Endothelial cell of hepatic sinusoid (primary cell): ENCODE measurements around the gene ICA1.
"Not testable (repeated sequence)": the region's sequence is repeated elsewhere in the genome, so short reads cannot be mapped to it uniquely, and the experiment has no call there.

Source experiments
- in situ Hi-C: cut with HindIII; loops from 2 replicates; pipeline ENCODE4 v1.10.0; 2017; ENCODE audit warnings: low sequenced_read_pairs

Gene ICA1

DNA sequence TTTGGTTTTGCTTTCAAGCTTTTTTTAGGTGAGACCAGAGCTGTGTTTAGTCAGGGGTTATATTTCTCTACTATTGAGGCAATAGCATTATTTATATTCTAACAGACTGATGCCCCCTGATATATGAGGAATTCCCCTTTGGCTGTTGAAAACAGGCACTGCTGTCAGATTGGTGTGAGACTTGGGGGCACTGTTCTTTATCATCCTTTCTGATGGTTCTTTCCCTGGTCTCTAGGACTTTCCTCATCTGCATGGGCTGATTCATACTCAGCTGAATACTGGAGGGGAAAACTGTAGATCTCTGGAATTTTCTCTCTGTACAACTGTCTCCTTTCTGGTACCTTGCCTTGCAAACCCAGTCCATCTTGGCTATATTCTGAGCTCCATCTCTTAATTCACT lies 10.0 kb upstream of the ICA1 start:
- in situ Hi-C loops, result loop anchor here (5.0 kb wide), 1 partner anchor 95 kb away; no protein-coding TSS in a partner anchor

DNA sequence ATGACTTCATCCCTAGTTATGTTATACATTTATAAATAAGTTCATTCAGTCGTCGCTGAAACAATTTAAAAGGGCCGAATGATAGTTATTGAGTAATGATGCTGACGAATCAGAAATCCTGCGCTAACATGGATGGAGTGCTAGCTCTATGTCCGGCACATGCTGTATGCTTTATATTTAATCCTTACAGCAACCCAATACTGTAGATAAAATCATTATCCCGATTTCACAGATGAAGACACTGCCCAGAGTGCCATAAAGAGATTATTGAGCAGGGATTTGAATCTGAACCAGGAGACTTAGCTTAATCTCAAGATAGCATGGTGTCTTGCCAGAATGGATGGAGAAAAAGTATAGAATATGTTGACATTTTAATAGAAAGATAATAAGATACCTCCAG lies 1.1 kb upstream of the ICA1 start:
- in situ Hi-C loops, result no loop called here

DNA sequence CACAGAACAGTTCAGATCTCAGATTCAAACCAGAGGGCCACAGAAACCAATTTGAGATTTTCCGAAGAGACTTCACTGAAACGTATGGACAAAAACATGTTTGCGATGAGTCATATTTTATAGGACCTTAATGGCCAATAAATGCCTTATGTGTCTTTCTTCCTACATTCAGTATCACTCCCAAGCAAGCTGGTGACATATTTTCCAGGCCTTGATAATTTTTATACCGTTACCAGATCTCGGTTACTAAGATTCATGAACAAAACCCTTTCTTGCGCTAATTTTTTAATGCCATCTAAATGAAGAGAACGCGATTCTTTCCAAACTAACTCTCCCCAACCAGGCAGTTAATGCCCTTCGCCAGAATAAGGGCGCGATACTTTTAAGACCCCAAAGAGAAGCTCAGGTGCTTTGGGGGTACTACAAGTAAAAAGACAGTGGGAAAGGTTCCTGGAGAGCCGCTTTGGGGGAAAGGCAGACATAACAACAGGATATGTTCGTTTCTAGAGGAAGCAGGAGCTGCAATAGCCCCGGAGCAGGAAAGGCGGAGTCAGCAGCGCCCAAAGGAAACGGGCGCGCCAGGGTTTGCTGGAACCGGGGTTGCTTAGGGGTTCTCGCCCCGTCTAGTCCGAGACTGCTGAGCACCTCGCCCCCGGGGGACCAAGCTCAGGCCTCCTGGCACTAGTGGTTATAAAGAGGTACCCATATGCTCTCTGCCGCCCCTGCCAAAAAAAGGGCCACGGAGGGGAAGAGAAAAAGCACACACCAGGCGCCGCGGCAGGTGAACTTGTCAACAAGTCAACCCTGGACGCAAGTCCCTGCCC lies 884 bp downstream of the ICA1 start:
- in situ Hi-C loops, result no loop called here

GRCh38 chr7:8259586-8260222 lies 2.3 kb downstream of the ICA1 start:
- in situ Hi-C loops, result no loop called here

DNA sequence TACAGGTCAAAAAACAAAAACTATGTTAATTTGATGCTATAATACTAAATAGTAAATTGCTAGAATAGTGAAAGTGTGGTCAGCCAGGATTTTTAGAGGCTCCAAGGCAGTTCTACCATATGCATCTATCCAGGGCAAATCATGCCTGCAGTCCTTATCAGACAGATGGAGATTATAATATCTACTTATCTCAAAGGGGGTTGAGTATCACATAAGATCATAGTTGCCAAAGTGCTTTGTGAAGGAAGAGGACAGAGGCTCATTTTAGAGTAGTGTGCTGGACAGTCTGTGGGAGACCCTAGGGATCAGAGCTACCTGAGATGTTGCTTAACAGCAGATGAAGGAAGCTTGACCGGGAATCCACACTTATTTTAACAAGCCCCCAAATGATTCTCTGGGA lies 3.2 kb downstream of the ICA1 start:
- in situ Hi-C loops, result no loop called here

- in situ Hi-C loops, result no loop called here
Observed at GRCh38 chr7:8258166-8258565, 3.8 kb downstream of the ICA1 start.

DNA sequence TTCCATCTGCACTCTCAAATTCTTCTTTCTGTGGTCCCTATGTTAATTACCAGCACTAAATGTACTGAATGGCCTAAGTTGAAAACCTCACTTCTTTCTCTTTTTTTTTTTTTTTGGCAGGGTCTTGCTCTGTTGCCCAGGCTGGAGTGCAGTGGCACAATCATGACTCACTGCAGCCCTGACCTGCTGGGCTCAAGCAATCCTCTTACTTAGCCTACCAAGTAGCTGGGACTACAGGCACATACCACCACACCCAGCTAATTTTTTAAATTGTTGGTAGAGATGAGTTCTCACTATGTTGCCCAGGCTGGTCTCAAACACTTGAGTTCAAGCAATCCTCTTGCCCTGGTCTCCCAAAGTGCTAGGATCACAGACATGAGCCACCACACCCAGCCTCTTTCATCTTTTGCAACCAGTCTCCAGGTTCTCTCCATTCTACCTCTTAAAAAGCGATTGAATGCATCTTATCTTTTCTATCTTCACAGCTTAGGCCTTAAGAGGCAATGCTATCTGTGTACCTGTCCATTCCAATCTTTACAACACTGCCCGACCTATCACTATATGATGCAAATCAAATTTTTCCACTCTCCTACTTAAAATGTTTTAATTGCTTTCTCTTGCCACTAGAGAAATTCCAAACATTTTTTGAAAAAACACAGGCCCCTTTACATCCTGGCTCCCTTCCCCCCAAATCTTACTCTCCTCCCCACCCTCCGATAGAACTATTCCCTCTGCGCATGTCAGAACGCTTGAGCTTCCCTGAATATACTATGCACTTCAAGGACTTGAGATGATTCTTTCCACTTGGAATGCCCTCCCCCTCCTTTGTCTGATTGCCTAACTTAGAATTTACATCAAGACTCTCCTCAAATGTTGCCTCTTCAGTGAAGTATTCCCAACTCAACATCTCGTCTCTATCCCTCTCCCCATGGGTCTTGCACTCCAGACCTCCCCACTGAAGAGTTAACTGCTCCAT lies 6.0 kb downstream of the ICA1 start:
- in situ Hi-C loops, result no loop called here

GRCh38 chr7:8254667-8255066 lies 7.3 kb downstream of the ICA1 start:
- in situ Hi-C loops, result loop anchor here (5.0 kb wide), 1 partner anchor 58 kb away; no protein-coding TSS in a partner anchor

GRCh38 chr7:8254215-8254614 lies 7.8 kb downstream of the ICA1 start:
- in situ Hi-C loops, result loop anchor here (5.0 kb wide), 1 partner anchor 58 kb away; no protein-coding TSS in a partner anchor

GRCh38 chr7:8251195-8251594 lies 10.8 kb downstream of the ICA1 start:
- in situ Hi-C loops, result loop anchor here (5.0 kb wide), 1 partner anchor 61 kb away; no protein-coding TSS in a partner anchor

DNA sequence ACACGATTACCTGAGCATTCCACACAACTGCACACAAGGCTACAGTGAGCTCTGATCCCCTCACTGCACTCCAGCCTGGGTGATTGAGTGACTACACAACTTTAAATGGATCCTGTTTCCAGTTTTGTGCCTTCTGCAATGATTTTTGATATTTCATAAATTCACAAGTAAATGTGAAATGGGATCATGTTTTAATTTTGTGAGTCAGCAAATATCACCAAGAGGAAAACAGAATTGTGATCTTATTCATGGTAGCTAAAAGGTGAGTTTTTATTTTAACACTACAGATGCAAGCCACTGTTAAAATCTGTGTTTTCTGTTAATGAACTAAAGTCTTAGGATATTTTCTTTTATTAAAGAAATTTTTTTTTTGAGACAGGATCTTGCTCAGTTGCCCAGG lies 11.4 kb downstream of the ICA1 start:
- in situ Hi-C loops, result loop anchor here (5.0 kb wide), 1 partner anchor 62 kb away; no protein-coding TSS in a partner anchor

DNA sequence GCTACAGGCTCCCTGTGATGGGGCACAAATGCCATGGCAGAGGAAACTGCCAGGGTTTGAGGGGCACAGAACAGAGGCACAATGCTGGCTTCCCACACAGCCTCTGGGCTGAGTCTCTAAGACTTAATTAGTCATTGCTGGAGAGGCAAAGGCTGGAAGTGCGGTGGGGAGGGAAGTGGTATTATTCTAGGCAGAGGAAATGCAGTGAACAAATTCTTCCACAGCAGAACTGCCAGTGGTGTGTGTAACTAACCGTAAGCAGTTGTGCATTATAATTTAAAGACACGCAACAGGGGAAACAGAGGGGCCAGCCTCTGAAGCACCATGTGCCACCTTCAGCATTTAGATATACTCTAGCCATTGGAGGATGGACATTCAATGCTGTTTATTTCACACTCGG lies 12.8 kb downstream of the ICA1 start:
- in situ Hi-C loops, result no loop called here

DNA sequence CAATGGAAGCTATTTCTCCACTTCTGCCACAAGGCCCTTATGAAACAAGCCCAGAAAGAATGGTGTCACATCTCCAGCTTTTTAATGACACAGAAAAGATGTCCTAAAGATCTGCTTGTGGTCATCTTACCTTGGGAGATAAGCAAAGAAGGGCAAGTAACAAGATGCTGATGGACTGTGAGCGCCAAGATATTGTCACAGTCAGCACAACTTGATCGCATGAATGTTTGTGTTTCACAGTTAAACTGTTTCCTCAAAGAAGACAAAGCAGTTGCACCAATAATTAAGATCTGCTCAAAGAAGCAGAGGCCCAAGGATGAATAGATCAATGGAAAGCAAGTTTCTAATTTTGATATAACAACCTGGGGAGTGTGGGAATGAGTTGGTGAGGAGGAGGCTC lies 15.9 kb downstream of the ICA1 start:
- in situ Hi-C loops, result no loop called here

GRCh38 chr7:8245032-8245431 lies 16.9 kb downstream of the ICA1 start:
- in situ Hi-C loops, result not testable (repeated sequence)

DNA sequence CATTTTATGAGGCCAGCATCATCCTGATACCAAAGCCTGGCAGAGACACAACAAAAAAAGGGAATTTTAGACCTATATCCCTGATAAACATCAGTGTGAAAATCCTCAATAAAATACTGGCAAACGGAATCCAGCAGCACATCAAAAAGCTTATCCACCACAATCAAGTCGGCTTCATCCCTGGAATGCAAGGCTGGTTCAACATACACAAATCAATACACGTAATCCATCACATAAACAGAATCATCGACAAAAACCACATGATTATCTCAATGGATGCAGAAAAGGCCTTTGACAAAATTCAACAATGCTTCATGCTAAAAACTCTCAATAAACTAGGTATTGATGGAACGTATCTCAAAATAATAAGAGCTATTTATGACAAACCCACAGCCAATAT lies 18.9 kb downstream of the ICA1 start:
- in situ Hi-C loops, result not testable (repeated sequence)

DNA sequence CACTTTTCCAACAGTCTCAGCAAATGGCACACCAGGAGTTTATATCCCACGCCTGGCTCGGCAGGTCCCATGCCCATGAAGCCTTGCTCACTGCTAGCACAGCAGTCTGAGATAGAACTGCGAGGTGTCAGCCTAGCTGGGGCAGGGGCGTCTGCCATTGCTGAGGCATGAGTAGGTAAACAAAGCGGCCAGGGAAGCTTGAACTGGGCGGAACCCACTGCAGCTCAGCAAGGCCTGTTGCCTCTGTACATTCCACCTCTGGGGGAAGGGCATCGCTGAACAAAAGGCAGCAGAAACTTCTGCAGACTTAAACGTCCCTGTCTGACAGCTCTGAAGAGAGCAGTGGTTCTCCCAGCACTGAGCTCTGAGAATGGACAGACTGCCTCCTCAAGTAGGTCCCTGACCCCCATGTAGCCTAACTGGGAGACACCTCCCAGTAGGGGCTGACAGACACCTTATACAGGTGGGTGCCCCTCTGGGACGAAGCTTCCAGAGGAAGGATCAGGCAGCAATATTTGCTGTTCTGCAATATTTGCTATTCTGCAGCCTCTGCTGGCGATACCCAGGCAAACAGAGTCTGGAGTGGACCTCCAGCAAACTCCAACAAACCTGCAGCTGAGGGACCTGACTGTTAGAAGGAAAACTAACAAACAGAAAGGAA lies 22.1 kb downstream of the ICA1 start:
- in situ Hi-C loops, result not testable (repeated sequence)

GRCh38 chr7:8236780-8237407 lies 25.1 kb downstream of the ICA1 start:
- in situ Hi-C loops, result no loop called here

GRCh38 chr7:8232999-8233847 lies 28.7 kb downstream of the ICA1 start:
- in situ Hi-C loops, result no loop called here

GRCh38 chr7:8229927-8230326 lies 32.0 kb downstream of the ICA1 start:
- in situ Hi-C loops, result no loop called here
